Kidney epithelial cell (primary cell): ENCODE data around the gene RTP5. TPM values are rescaled to one million over a fixed set of nuclear protein-coding genes. Genes with fewer than 3 reads are reported as not detected.

Experiments used
- DNase-seq: peaks from one replicate; pipeline ENCODE4 v3.0.0-alpha.2; 2010; ENCODE audit warnings: low read depth
- H3K27me3 ChIP-seq: 2 replicates; pipeline ENCODE4 v1.6.0; 2011; ENCODE audit warnings: low read length; ENCODE audit not compliant: control insufficient read depth, insufficient read depth
- H3K36me3 ChIP-seq: 2 replicates; pipeline ENCODE4 v1.5.1; 2011; ENCODE audit warnings: low read length; ENCODE audit not compliant: control insufficient read depth, insufficient read depth
- H3K4me3 ChIP-seq: 2 replicates; pipeline ENCODE4 v1.5.1; 2011; ENCODE audit warnings: low read depth, mild to moderate bottlenecking, control low read depth, low read length
- CTCF ChIP-seq: IDR thresholded peaks from 2 replicates; pipeline ENCODE4 v1.5.1; 2011; ENCODE audit warnings: mild to moderate bottlenecking, moderate library complexity, low read length, control low read depth, inconsistent platforms; ENCODE audit not compliant: insufficient read depth, poor library complexity, severe bottlenecking
- total RNA-seq: library from RNA; depleted of rRNA; stranded (reverse); fragments of >200 nt; gene quantifications from 2 replicates; pipeline ENCODE4 v1.2.3, GENCODE V29; 2015

Gene RTP5
- total RNA-seq, 1 donor from 2014 or later, result not detected

- no peak for TF ChIP-seq CTCF
- H3K4me3 ChIP-seq, result no peak overlapping the region
- no peak for DNase-seq
These were observed 32.2 kb downstream of the RTP5 start for GRCh38 chr2:241901500-241902351.

GRCh38 chr2:241902357-241902991, 32.9 kb downstream of the RTP5 start:
- no peak for DNase-seq
- Histone ChIP-seq H3K36me3 (no peaks in the 10 kb centered on the region), H3K27me3 (peaks cover 45% of the 10 kb centered on the region), H3K4me3 (no peak overlapping the region)
- TF ChIP-seq CTCF, result no peak

More at GRCh38 chr2:241901500-241902351, 32.2 kb downstream of the RTP5 start:
- no peaks in the 10 kb centered on the region for H3K36me3 ChIP-seq
- H3K27me3 ChIP-seq, result peaks cover 45% of the 10 kb centered on the region

- no peak for DNase-seq
- H3K36me3 ChIP-seq, result no peaks in the 10 kb centered on the region
- H3K4me3 ChIP-seq, result no peak overlapping the region
- peaks cover 45% of the 10 kb centered on the region for H3K27me3 ChIP-seq
- no peak for TF ChIP-seq CTCF
These were observed 33.8 kb downstream of the RTP5 start for GRCh38 chr2:241903121-241904010.

- no peaks in the 10 kb centered on the region for H3K36me3 ChIP-seq
- DNase-seq, result no peak
These were observed 34.6 kb downstream of the RTP5 start for GRCh38 chr2:241904011-241904718.

More at GRCh38 chr2:241904011-241904718, 34.6 kb downstream of the RTP5 start:
- H3K27me3 ChIP-seq, result peaks cover 37% of the 10 kb centered on the region
- no peak for TF ChIP-seq CTCF
- H3K4me3 ChIP-seq, result no peak overlapping the region
